NOMO-1 (cell line): ENCODE results near the gene MAN2A1.

Source experiments
- DNase-seq, 2 experiments: peaks; one replicate each; lab custom pipeline; 2025; ENCODE audit not compliant: unreplicated experiment in 2 of 2; lab: John Stamatoyannopoulos, UW

The MAN2A1 gene

DNA sequence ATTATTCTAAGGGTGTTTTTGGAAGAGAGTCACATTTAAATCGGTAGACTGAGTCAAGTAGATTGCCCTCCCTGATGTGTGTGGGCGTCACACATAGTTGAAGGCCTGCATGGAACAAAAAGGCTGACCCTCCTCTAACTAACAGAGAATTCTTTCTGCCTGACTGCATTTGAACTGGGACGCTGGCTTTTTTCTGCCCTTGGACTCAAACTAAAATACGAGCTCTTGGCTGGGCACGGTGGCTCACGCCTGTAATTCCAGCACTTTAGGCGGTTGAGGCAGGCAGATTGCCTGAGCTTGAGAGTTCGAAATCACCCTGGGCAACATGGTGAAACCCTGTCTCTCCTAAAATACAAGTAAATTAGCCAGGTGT, 209.4 kb downstream of the MAN2A1 start:
- DNase-seq: no peak

DNA sequence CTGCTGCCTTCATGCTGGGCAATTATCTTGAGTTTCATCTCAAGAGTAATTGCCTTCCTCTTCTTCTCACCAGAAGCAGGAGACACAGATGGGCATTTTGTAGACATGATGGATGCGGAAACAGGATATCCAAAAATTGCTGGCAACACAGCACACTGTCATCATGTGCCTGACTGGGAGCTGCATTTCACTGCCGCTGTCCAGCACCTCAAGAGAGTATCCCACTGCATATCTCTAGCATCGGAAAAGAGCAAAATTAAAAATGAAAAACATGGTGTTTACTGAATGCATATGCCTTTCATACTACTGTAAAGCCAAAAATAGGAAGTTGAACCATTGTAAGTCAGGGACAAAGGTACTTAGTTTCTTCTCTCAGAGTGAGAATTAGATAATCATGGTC, 210.7 kb downstream of the MAN2A1 start:
- DNase-seq: no peak

DNA sequence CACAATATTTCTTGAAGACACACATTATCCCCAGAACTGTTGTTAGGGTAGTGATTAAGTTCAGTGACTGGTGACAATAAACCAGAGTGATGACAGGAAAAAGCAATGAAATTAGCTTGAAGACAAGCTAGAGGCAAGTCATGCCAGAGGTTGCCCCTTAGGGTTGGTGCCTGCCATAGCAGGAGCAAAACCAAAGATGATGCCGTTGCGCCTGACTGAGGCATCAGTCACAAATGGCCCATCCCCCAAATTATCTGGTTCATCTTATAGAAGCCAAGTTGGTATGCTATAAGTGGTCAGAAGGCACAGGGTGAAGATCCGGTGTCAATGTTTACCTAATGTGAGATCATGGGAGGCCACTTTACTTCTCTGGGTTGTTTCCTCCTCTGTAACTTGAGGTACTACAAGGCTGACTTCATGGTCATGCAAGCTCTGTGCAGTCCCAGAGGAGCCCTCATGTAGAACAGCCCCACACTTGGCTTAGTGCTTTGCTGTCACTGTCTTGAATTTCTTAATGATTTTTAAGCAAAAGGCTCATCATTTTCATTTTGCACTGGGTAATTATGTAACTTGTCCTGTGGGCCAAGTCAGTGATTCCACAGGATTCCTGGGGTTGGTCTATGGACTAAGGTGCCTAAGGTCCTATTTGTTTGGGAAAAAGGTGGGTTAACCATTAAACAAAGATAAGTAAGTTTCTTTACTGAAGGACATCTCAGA, 211.3 kb downstream of the MAN2A1 start:
- DNase-seq: no peak

DNA sequence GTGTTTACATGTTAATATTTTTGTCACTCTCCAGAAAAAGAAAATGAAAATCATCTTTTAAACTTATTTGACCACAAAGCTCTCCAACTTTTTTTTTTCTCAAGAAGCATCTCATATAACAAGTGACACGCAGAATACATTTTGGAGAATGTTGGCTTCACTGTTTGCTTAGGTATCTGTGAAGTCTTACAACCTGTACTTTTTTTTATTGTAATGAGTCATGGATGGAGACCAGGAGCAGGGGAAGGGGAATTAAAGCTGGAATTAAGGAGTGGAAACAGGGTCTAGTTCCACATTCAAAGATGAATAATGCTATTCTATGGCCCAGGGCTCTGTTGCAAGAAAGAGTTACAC, 211.9 kb downstream of the MAN2A1 start:
- no peak for DNase-seq

DNA sequence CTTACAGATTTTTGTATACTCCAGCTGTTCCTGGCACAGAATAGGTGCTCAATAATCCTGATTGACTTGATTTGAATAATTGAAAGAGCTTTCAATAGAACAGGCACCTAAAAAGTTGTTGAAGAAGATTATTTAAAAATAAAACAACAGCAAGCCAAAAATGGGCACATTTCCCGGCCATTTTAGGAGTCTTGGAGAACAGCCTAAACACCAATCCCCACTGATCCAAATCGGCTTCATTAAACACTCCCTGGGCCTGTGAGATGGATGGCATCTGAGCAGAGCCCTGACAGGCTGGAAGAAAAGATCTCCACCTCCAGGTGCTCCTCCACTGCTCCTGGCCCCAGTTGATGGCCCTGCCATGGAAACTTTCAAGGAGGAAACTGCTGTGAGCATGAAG, 213.3 kb downstream of the MAN2A1 start:
- no peak for DNase-seq

DNA sequence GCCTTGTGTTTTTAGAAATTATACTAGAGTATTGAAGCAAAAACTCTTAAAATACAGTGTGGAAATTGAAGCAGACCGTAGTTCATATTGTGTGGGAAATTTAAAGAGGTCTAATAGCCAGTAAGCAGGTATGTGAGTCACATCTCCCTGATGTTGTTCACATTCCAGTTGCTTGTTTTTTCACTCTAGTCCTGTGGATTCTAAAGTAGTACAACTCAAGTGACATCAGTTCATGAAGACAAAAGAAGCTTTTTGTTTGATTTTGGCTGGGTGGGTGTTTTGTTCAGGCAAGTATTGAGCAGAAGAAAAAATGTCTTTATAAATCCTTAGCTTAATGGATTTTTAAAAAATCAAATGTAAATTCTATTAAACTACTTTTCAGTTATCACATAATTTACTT, 216.2 kb downstream of the MAN2A1 start:
- DNase-seq: no peak

DNA sequence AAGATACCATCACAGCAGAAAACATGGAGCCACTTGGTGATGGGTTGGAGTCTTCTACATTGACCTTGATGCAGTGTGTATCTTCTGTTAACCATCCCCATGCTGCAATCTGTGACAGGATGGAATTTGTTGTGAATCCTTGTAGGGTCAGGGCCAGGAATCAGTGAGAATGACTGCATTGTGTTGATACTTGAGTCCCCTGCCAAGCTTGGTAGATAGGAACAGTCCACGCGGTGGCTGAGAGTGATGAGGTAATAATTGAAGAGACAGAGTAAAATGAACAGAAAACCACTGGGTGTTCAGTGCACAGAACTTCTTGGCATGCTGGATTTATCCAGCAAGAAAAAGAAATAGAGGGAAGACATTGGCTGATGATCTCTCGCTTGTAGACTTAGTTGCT, 217.5 kb downstream of the MAN2A1 start:
- no peak for DNase-seq

DNA sequence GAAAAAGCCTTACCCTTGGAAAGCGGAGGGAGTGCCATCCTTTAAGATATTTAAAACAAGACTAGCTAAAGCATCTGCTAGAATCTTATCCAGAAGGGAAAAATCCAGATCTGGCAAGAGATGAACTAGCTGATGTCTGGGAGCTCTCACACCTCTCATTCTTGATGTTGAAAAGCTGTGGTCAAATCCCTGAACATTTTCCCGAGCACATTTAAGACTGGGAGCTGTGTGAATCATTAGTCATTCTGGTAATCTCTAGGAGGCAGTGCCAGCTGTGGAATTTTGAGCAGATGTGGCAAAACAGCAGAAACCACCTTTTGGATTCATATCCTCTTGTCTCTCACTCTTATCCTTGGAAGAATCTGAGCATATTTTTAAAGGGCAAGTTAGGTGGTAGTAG, 218.0 kb downstream of the MAN2A1 start:
- DNase-seq: no peak

DNA sequence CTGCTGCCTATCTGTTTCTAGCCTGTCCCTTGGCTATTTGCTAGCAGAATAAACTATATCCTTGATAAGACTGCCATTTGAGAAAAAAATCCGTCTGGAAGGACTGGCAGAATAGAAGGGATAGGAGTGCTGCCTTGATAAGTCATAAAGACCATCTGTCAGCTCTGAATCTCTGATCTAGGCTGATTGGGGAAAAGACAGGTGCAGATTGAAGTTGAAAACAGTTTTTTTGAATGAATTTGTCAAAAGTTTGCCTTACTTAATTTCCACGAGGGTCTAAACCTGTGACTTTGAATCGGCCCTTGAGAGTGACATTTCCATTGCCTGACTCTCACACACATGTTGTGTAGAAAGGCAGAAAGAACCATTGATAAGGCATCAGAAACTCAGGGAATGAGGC, 218.6 kb downstream of the MAN2A1 start:
- no peak for DNase-seq

DNA sequence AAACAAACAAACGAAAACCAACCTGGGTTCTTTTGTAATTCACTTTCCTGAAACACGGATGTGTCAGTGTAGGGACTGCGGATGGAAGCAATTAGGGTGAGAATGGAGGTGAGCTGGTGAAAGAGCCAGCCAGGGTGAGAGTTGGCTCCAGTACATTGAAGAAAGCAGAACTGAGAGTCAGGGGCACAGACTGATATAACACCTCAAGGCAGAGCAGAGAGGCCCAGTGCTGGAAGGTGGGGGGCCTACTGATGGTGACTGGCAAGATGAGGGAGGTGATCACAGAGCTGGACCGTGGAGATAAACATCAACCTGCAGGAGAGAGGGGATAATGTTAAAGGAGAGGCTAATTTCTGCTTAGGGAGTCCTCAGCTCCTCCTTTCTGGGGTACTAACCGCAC, 221.1 kb downstream of the MAN2A1 start:
- no peak for DNase-seq

DNA sequence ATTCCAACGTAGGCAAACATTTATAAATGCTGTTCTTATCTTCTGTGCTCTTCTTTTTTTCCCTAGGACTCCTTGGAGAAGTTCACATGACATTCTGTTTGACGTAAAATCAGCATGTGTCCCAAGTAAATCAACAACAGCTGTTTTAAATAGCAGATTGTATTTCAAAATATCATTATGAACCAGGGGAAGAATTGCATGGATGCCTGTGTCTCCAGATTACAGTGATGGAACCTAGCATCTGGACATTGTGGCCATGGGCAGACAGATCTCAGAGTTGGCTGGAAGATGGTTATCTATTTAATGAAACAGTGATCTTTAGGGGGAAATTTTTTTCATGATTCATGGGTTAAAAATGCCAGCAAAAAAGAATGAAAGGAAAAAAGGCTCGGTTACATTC, 222.0 kb downstream of the MAN2A1 start:
- DNase-seq: no peak

DNA sequence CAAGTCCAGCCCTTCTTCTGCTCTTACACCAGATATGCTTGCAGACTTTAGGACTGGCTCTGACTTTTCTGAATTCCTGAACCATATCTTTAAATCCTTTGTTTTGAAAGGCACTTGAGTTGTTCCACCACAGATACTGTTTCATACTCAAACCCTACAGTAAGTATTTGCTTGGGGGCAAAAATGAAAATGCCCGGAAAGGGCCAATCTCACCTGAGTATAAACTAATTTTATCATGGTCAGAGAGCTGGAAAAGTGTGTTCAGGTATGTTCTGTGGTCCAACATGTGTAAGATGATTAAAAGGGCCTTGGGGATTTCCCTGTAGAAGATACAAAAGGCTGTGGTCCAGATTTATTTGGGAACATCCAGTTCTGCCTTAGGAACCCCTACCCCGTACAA, 225.2 kb downstream of the MAN2A1 start:
- DNase-seq: no peak

DNA sequence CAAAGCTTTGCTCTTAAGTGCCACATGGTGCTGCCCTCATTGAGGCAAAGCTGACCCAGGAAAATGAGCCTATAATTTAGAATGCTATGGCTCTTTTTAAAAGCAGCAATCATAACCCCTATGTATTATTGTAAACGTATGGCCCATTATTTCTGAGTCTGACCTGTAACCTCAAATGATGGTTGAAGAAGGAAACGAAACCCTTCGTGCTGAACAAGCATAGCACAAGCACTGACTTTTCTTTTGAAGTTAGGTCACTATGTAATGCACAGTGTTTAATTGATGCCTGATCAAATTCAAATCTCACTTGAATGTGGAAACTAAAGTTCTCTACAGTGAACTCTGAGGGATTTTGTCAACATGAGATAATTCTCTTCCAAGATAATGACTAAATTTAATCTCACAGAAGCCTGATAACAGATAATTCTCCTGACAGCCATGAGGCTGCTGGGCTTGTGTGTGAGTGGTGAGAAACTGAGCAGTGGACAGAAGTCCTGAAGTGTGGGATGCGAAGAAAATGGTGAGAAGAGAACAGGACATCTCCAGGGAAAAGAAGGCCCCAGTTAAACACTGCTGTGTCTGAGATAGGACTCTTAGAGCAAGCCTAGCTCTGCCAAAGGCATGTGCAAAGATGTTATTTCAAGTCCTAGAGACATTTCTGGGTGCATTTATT, 226.9 kb downstream of the MAN2A1 start:
- no peak for DNase-seq
